CD4-positive, CD25-positive, alpha-beta regulatory T cell (primary cell): Measurements from ENCODE around the gene YLPM1. TPM values are rescaled to one million over a fixed set of nuclear protein-coding genes. Genes with fewer than 3 reads are reported as not detected.

Source experiments
- ATAC-seq, 2 donors: fragments of 150-1000 bp; cut with Tn5 transposase; one replicate each; pipeline ENCODE4 v1.10.0; 2021; ENCODE audit warnings: low read depth in 2 of 2, moderate number of reproducible peaks in 2 of 2, moderate library complexity in 1 of 2
- DNase-seq, 3 donors: peaks; one replicate each; pipeline versions ENCODE4 v3.0.0 to v3.0.0-alpha.2; 2012 to 2022; ENCODE audit warnings: mixed read lengths in 1 of 3
- H3K27ac ChIP-seq: one replicate; pipeline ENCODE4 v1.7.0; 2013; ENCODE audit warnings: mild to moderate bottlenecking, low read length; ENCODE audit not compliant: insufficient read depth, poor library complexity, severe bottlenecking
- H3K27me3 ChIP-seq: one replicate; pipeline ENCODE4 v1.7.0; 2013; ENCODE audit warnings: low read length; ENCODE audit not compliant: control insufficient read depth, insufficient read depth
- H3K36me3 ChIP-seq: one replicate; pipeline ENCODE4 v1.7.0; 2013; ENCODE audit warnings: mild to moderate bottlenecking, low read length, moderate library complexity; ENCODE audit not compliant: control insufficient read depth, insufficient read depth
- H3K4me1 ChIP-seq: 2 replicates; pipeline ENCODE4 v1.7.0; 2013; ENCODE audit warnings: mild to moderate bottlenecking, low read length; ENCODE audit not compliant: insufficient read depth, control insufficient read depth, poor library complexity, severe bottlenecking
- H3K4me3 ChIP-seq: one replicate; pipeline ENCODE4 v1.7.0; 2013; ENCODE audit warnings: low read depth, mild to moderate bottlenecking, low read length, moderate library complexity
- H3K9me3 ChIP-seq, 2 experiments: 1 replicate in 1 of 2; 2 replicates in 1 of 2; pipeline ENCODE4 v1.7.0; 2013; ENCODE audit warnings: low read length in 2 of 2, mild to moderate bottlenecking in 1 of 2, moderate library complexity in 1 of 2; ENCODE audit not compliant: control insufficient read depth in 2 of 2
- H3K27ac Mint-ChIP-seq, 3 donors: one replicate each; pipeline ENCODE4 v1.8.0; 2020 to 2022; ENCODE audit warnings: mild to moderate bottlenecking in 3 of 3, mixed read lengths in 3 of 3, moderate library complexity in 2 of 3
- H3K27me3 Mint-ChIP-seq: one replicate; pipeline ENCODE4 v1.8.0; 2022; ENCODE audit warnings: mild to moderate bottlenecking, mixed read lengths
- H3K36me3 Mint-ChIP-seq: one replicate; pipeline ENCODE4 v1.8.0; 2020; ENCODE audit warnings: mixed read lengths
- H3K4me1 Mint-ChIP-seq, 4 donors: one replicate each; pipeline ENCODE4 v1.8.0; 2020 to 2022; ENCODE audit warnings: mixed read lengths in 4 of 4, mild to moderate bottlenecking in 1 of 4
- H3K4me3 Mint-ChIP-seq, 4 donors: one replicate each; pipeline ENCODE4 v1.8.0; 2020 to 2022; ENCODE audit warnings: mild to moderate bottlenecking in 4 of 4, mixed read lengths in 4 of 4, moderate library complexity in 3 of 4
- H3K9me3 Mint-ChIP-seq, 7 donors: one replicate each; pipeline ENCODE4 v1.8.0; 2020 to 2022; ENCODE audit warnings: mixed read lengths in 7 of 7, mild to moderate bottlenecking in 3 of 7, moderate library complexity in 2 of 7
- polyA plus RNA-seq, 4 donors: library from polyadenylated mRNA; unstranded; fragments of 300-500 nt; fragmentation: Illumina TruSeq; gene quantifications; one replicate each; pipeline ENCODE4 v1.2.3, GENCODE V29; 2021
- total RNA-seq: library from RNA; stranded (reverse); gene quantifications from one replicate; pipeline ENCODE4 v1.2.3, GENCODE V29; 2022

The YLPM1 gene
- total and polyA plus RNA-seq, 5 donors from 2014 or later, result 10.5 to 93.2 (median 11.7) TPM

DNA sequence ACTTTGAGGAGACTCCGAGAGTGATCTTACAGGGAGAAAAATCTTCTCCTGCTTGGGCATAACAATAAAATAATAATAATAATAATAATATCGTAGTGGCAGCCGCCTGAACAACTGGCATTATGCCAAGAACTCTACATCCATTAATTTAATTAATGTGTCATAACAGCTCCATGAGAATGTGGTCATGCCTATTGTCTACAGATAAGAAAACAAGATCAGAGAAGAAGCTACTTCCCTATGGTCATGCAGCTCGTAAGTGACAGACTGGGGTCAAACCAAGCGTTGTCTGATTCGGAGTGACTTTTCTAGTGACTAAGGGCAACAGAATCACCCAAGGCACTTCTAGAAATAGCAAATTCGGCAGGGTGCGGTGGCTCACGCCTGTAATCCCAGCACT lies 101.1 kb downstream of the YLPM1 start:
- Histone ChIP-seq H3K4me1 (peaks cover 19% of the 10 kb centered on the region), H3K27ac (no peak overlapping the region), H3K27me3 (no peaks in the 10 kb centered on the region), H3K4me3 (no peak overlapping the region), H3K9me3 (no peaks in the 10 kb centered on the region), H3K36me3 (no peaks in the 10 kb centered on the region)
- Mint-ChIP-seq H3K36me3 (no peaks in the 10 kb centered on the region), H3K9me3 (no peaks in the 10 kb centered on the region), H3K27me3 (no peaks in the 10 kb centered on the region), H3K27ac (no peak overlapping the region), H3K4me1 (peaks cover 12 to 31% (median 20%) of the 10 kb centered on the region in 4 donors), H3K4me3 (no peak overlapping the region)
- no peak for ATAC-seq
- no peak for DNase-seq

DNA sequence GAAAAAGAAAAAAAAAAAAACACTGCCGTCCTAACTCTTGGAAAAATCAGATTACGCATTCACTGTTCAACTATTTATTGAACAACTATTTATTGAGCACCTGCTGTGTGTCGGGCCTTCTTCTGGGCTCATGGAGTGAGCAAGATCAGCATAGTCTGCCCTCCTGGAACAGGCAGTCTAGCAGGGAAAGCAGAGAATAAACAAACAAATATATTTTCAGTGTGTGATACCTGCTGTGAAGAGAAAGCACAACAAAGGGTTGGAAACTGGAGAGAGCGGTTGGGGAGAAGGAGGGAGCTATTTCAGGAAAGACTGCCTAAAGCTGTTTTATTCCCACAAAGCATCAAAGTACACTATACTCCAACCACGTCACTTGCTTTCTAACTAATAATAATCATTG lies 102.0 kb downstream of the YLPM1 start:
- peak overlapping the region in 1 of 3 donors; percentile 72 for H3K27ac Mint-ChIP-seq
- no peaks in the 10 kb centered on the region for H3K36me3 Mint-ChIP-seq
- peaks cover 19% of the 10 kb centered on the region for H3K4me1 ChIP-seq
- no peak overlapping the region for H3K4me3 Mint-ChIP-seq
- H3K36me3 ChIP-seq, result no peaks in the 10 kb centered on the region
- H3K9me3 ChIP-seq, result no peaks in the 10 kb centered on the region
- no peaks in the 10 kb centered on the region for H3K27me3 Mint-ChIP-seq
- H3K4me3 ChIP-seq, result no peak overlapping the region
- DNase-seq (no peak), ATAC-seq (no peak)
- H3K27ac ChIP-seq, result no peak overlapping the region
- peaks cover 12 to 31% (median 20%) of the 10 kb centered on the region in 4 donors for H3K4me1 Mint-ChIP-seq
- H3K9me3 Mint-ChIP-seq, result no peaks in the 10 kb centered on the region
- no peaks in the 10 kb centered on the region for H3K27me3 ChIP-seq

DNA sequence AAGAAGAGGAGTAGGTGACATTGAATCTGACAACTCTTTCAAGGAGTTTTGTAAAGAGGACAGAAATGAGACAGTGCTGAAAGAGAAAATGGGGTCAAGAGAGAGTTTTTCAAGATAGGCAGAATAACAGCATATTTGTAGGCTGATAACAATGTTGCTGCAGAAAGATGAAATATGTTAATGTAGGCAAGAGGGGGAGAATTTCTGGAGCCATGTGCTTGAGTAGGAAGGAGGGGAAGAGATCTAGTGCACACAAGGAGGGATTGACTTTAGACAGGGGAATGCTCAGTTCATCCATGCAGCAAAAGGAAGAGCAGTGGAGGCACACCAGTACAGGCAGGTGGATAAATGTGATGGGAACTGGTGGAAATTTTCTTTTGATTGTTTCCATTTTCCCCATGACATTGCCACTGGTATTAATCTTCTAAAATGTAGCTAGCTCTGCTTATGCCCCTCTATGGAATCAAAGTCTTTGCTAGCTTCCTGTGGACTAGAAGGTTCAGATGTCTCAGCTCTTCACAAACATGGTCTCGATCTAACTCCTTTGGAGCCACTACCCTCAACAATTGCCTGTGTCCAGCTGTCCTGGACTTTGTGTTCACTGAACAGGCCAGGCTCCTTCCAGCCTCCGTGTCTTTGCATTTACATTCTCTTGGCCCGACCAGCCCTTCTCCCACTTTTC lies 103.7 kb downstream of the YLPM1 start:
- Histone ChIP-seq H3K9me3 (no peaks in the 10 kb centered on the region), H3K4me3 (peak overlapping the region; percentile 4), H3K4me1 (peaks cover 13% of the 10 kb centered on the region), H3K36me3 (no peaks in the 10 kb centered on the region), H3K27ac (no peak overlapping the region), H3K27me3 (no peaks in the 10 kb centered on the region)
- H3K9me3 Mint-ChIP-seq, result no peaks in the 10 kb centered on the region
- no peaks in the 10 kb centered on the region for H3K27me3 Mint-ChIP-seq
- H3K36me3 Mint-ChIP-seq, result no peaks in the 10 kb centered on the region
- no peak for DNase-seq
- H3K4me1 Mint-ChIP-seq, result peaks cover 12 to 27% (median 18%) of the 10 kb centered on the region in 4 donors
- peak overlapping the region; percentile 7 to 95 (median 37) for H3K27ac Mint-ChIP-seq
- peak; percentile 33 to 35 for ATAC-seq
- peak overlapping the region in 2 of 4 donors; percentile 23 to 64 for H3K4me3 Mint-ChIP-seq

DNA sequence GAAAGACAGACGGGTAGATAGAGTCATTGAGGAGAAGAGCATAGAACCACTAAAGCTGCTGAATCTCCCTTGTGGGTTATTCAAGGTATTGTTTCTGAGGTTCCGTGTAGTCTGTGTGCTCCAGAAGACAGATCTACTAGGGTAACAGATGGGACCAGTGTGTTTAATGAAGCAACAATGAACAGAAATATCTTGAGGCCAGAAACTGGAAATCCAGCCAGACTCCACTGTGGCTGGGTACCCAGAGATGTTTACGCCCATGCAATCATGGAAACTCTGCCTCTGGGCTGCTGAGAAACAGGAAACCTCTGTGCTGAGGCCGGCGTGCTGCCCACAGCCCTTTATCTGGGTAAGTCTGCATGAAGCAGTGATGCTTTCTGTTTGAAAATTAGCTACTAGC lies 104.6 kb downstream of the YLPM1 start:
- H3K9me3 Mint-ChIP-seq, result no peaks in the 10 kb centered on the region
- H3K4me1 Mint-ChIP-seq, result peaks cover 12 to 27% (median 18%) of the 10 kb centered on the region in 4 donors
- DNase-seq, result peak in 2 of 3 donors; percentile 29 to 62
- H3K4me1 ChIP-seq, result peaks cover 13% of the 10 kb centered on the region
- no peaks in the 10 kb centered on the region for H3K27me3 ChIP-seq
- H3K27me3 Mint-ChIP-seq, result peaks cover 3% of the 10 kb centered on the region
- H3K4me3 Mint-ChIP-seq, result peak overlapping the region in 2 of 4 donors; percentile 23 to 64
- H3K27ac Mint-ChIP-seq, result peak overlapping the region; percentile 7 to 37 (median 7)
- H3K27ac ChIP-seq, result no peak overlapping the region
- peak overlapping the region; percentile 38 for H3K4me3 ChIP-seq
- ATAC-seq, result peak; percentile 64 to 73
- no peaks in the 10 kb centered on the region for H3K36me3 ChIP-seq
- no peaks in the 10 kb centered on the region for H3K9me3 ChIP-seq
- H3K36me3 Mint-ChIP-seq, result no peaks in the 10 kb centered on the region

DNA sequence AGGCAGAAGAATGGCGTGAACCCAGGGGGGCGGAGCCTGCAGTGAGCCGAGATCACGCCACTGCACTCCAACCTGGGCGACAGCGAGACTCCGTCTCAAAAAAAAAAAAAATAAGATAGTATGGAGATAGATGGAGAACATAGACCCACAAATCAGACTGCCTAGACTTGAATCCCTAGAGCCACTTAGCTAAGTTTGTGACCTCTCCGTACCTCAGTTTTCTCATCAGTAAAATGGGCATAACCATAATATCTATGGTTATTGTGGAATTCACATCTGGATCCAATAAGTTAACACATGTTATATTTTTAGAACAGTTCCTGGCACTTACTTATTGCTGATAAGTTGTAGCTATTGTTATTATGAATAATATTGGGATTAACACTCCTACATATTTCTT lies 105.6 kb downstream of the YLPM1 start:
- Mint-ChIP-seq H3K4me3 (no peak overlapping the region), H3K27ac (no peak overlapping the region), H3K9me3 (no peaks in the 10 kb centered on the region), H3K27me3 (peaks cover 4% of the 10 kb centered on the region), H3K36me3 (no peaks in the 10 kb centered on the region), H3K4me1 (peaks cover 12 to 27% (median 18%) of the 10 kb centered on the region in 4 donors)
- DNase-seq (no peak), ATAC-seq (no peak)
- peaks cover 13% of the 10 kb centered on the region for H3K4me1 ChIP-seq
- H3K4me3 ChIP-seq, result no peak overlapping the region
- H3K9me3 ChIP-seq, result no peaks in the 10 kb centered on the region
- H3K27ac ChIP-seq, result no peak overlapping the region
- no peaks in the 10 kb centered on the region for H3K36me3 ChIP-seq
- H3K27me3 ChIP-seq, result no peaks in the 10 kb centered on the region

DNA sequence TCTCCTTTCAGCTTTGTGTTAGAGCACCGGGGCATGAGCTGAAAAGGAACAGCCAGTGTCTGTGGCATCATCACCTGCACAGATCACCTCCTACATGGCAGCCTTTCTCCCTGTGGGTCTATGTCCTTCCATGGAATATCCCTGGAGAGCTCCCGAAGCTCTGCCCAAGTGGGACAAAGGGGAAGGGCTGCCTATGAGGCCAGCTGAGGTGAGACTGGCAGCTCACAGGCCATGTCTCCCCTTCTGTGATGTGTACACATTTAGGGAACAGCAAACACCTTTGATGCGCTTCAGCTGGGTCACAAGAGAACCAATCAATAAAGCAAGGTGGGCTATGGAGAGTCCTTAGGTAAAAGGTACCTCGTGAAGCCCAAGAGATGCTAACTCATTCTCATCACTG lies 108.7 kb downstream of the YLPM1 start:
- Mint-ChIP-seq H3K9me3 (no peaks in the 10 kb centered on the region), H3K27me3 (peaks cover 4% of the 10 kb centered on the region), H3K4me1 (peaks cover 8 to 32% (median 20%) of the 10 kb centered on the region in 4 donors), H3K27ac (no peak overlapping the region), H3K36me3 (no peaks in the 10 kb centered on the region), H3K4me3 (no peak overlapping the region)
- H3K27me3 ChIP-seq, result no peaks in the 10 kb centered on the region
- H3K36me3 ChIP-seq, result no peaks in the 10 kb centered on the region
- H3K4me3 ChIP-seq, result no peak overlapping the region
- ATAC-seq, result no peak
- no peaks in the 10 kb centered on the region for H3K9me3 ChIP-seq
- peaks cover 12% of the 10 kb centered on the region for H3K4me1 ChIP-seq
- no peak overlapping the region for H3K27ac ChIP-seq
- DNase-seq, result no peak

DNA sequence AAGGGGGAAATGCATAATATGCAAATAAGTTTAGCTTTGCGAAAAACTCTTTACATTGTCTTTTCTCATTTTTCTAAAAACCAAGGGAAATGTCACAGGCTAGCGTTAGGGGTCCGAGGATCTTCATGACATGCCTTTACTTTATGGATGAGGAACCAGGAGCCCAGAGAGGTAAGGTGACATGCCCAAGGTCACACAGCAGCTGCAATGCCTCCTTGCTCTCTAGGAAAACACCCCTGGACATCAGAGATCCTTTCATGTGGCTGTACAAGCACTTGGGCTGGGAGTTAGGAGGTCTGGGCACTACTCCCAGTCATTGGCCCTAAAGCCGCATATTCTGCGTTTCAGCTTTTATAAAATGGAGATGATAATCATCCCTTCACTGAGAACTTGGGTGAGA lies 112.1 kb downstream of the YLPM1 start:
- Histone ChIP-seq H3K36me3 (no peaks in the 10 kb centered on the region), H3K27me3 (no peaks in the 10 kb centered on the region), H3K9me3 (no peaks in the 10 kb centered on the region), H3K27ac (no peak overlapping the region), H3K4me1 (no peaks in the 10 kb centered on the region), H3K4me3 (no peak overlapping the region)
- Mint-ChIP-seq H3K4me3 (peak overlapping the region in 1 of 4 donors; percentile 21), H3K36me3 (no peaks in the 10 kb centered on the region), H3K4me1 (peaks cover 0 to 23% (median 16%) of the 10 kb centered on the region in 4 donors), H3K27ac (no peak overlapping the region), H3K27me3 (peaks cover 4% of the 10 kb centered on the region), H3K9me3 (no peaks in the 10 kb centered on the region)
- ATAC-seq (no peak), DNase-seq (no peak)
